Measurements from ENCODE around the gene HSPA1L.

Gene HSPA1L

GRCh38 chr6:31799781-31800180, 15.3 kb downstream of the HSPA1L start:
- Histone ChIP-seq H3K36me3 (ENCODE audit: low read length) (0 out of 2 replicates have a peak, but pooled peaks cover 3% of the 10 kb centered on the region), H3K4me2 (ENCODE audit: low read depth, low read length, poor library complexity, severe bottlenecking) (no peak overlapping the region), H3K27ac (ENCODE audit: low read depth, low read length) (no peak overlapping the region), H3K9ac (ENCODE audit: low read length) (no peak overlapping the region), H3K9me2 (replicated peaks; ENCODE audit: insufficient read depth, low read length) (no peaks in the 10 kb centered on the region), H3K9me3 (ENCODE audit: insufficient read depth, low read length) (no peaks in the 10 kb centered on the region), H3K27me3 (ENCODE audit: low read length) (no peaks in the 10 kb centered on the region), H3K79me2 (ENCODE audit: insufficient read depth, low read length) (peaks cover 32% of the 10 kb centered on the region), H4K20me1 (ENCODE audit: low read depth, low read length) (no peaks in the 10 kb centered on the region), H3K4me3 (ENCODE audit: insufficient read depth, low read length, poor library complexity, severe bottlenecking) (no peak overlapping the region), H3F3A (ENCODE audit: insufficient read depth) (peaks cover 28% of the 10 kb centered on the region), H2AFZ (ENCODE audit: low read depth, low read length, severe bottlenecking) (no peak overlapping the region)
- TF ChIP-seq EZH2phosphoT487 (conservative IDR thresholded peaks at IDR 0.05; ENCODE audit: low read length) = no peak
- no peak for TF ChIP-seq CTCF (IDR thresholded peaks at IDR 0.05; ENCODE audit: insufficient read depth, low read length, poor library complexity, severe bottlenecking)

- H3K9me2 ChIP-seq (replicated peaks; ENCODE audit: insufficient read depth, low read length) = no peaks in the 10 kb centered on the region
- no peak for TF ChIP-seq CTCF (IDR thresholded peaks at IDR 0.05; ENCODE audit: insufficient read depth, low read length, poor library complexity, severe bottlenecking)
- TF ChIP-seq EZH2phosphoT487 (conservative IDR thresholded peaks at IDR 0.05; ENCODE audit: low read length) = no peak
- H3K4me2 ChIP-seq (ENCODE audit: low read depth, low read length, poor library complexity, severe bottlenecking) = no peak overlapping the region
- H4K20me1 ChIP-seq (ENCODE audit: low read depth, low read length) = no peaks in the 10 kb centered on the region
- peaks cover 43% of the 10 kb centered on the region for H3F3A ChIP-seq (ENCODE audit: insufficient read depth)
- H3K27ac ChIP-seq (ENCODE audit: low read depth, low read length) = peak overlapping the region; percentile 19
- no peaks in the 10 kb centered on the region for H3K9me3 ChIP-seq (ENCODE audit: insufficient read depth, low read length)
- peaks cover 3% of the 10 kb centered on the region; the same call in 1 of the 2 replicates for H3K36me3 ChIP-seq (ENCODE audit: low read length)
- H3K9ac ChIP-seq (ENCODE audit: low read length) = no peak overlapping the region
- H3K27me3 ChIP-seq (ENCODE audit: low read length) = no peaks in the 10 kb centered on the region
- no peak overlapping the region for H3K4me3 ChIP-seq (ENCODE audit: insufficient read depth, low read length, poor library complexity, severe bottlenecking)
- H2AFZ ChIP-seq (ENCODE audit: low read depth, low read length, severe bottlenecking) = no peak overlapping the region
- peaks cover 41% of the 10 kb centered on the region for H3K79me2 ChIP-seq (ENCODE audit: insufficient read depth, low read length)
Observed at GRCh38 chr6:31797588-31797987, 17.5 kb downstream of the HSPA1L start.

GRCh38 chr6:31796993-31797385, 18.1 kb downstream of the HSPA1L start:
- Histone ChIP-seq H3F3A (ENCODE audit: insufficient read depth) (peaks cover 46% of the 10 kb centered on the region), H3K27me3 (ENCODE audit: low read length) (no peaks in the 10 kb centered on the region), H3K9ac (ENCODE audit: low read length) (no peak overlapping the region), H2AFZ (ENCODE audit: low read depth, low read length, severe bottlenecking) (no peak overlapping the region), H3K4me3 (ENCODE audit: insufficient read depth, low read length, poor library complexity, severe bottlenecking) (no peak overlapping the region), H3K79me2 (ENCODE audit: insufficient read depth, low read length) (peaks cover 44% of the 10 kb centered on the region), H3K4me2 (ENCODE audit: low read depth, low read length, poor library complexity, severe bottlenecking) (no peak overlapping the region), H4K20me1 (ENCODE audit: low read depth, low read length) (no peaks in the 10 kb centered on the region), H3K36me3 (ENCODE audit: low read length) (peaks cover 3% of the 10 kb centered on the region; the same call in 1 of the 2 replicates), H3K9me2 (replicated peaks; ENCODE audit: insufficient read depth, low read length) (no peaks in the 10 kb centered on the region), H3K9me3 (ENCODE audit: insufficient read depth, low read length) (no peaks in the 10 kb centered on the region), H3K27ac (ENCODE audit: low read depth, low read length) (no peak overlapping the region)
- no peak for TF ChIP-seq CTCF (IDR thresholded peaks at IDR 0.05; ENCODE audit: insufficient read depth, low read length, poor library complexity, severe bottlenecking)
- TF ChIP-seq EZH2phosphoT487 (conservative IDR thresholded peaks at IDR 0.05; ENCODE audit: low read length) = no peak
